ENCODE results near the gene DUS1L.

DNA sequence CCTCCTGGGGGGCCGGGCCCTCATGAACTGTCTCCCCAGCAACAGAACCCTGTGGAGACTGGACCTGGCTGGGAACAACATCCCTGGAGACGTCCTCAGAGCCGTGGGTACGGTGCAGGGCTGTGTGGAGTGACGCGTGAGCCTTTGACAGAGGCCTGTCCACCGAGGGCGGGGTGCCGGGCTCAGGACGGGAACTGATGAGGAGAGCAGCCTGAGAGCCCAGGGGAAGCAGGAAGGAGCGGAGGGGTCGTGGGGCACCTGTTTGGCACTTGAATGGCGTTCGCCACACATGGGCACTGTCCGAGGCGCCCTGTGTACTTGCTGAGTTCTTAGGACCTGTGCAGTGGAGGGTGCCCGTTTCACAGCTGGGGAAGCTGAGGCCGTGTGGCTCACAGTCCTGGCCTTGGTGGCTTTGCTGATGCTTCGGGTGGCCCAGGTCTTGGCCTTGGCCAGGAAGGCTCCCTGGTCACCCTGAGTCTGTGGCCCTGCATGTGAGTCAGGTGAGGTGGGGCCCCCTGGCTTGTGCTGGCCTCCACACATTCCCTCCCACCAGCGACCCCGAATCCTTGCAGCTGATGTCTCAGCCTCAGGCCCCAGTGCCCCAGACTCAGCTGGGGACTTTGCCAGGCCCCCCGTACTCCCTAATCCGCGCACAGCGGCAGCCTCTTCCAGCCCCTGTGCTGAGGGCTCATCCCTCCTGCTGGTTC lies 40.0 kb downstream of the DUS1L start:
- TF ChIP-seq, protein P1, sequence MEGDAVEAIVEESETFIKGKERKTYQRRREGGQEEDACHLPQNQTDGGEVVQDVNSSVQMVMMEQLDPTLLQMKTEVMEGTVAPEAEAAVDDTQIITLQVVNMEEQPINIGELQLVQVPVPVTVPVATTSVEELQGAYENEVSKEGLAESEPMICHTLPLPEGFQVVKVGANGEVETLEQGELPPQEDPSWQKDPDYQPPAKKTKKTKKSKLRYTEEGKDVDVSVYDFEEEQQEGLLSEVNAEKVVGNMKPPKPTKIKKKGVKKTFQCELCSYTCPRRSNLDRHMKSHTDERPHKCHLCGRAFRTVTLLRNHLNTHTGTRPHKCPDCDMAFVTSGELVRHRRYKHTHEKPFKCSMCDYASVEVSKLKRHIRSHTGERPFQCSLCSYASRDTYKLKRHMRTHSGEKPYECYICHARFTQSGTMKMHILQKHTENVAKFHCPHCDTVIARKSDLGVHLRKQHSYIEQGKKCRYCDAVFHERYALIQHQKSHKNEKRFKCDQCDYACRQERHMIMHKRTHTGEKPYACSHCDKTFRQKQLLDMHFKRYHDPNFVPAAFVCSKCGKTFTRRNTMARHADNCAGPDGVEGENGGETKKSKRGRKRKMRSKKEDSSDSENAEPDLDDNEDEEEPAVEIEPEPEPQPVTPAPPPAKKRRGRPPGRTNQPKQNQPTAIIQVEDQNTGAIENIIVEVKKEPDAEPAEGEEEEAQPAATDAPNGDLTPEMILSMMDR (IDR thresholded peaks at IDR 0.05; ENCODE audit: low read length), result no peak
- no peak for TF ChIP-seq EZH2 (IDR thresholded peaks at IDR 0.05; ENCODE audit: borderline replicate concordance, low read length)
